HuH-7.5 (cell line): ENCODE measurements around the gene TMEM127.
"Not testable (repeated sequence)": the region's sequence is repeated elsewhere in the genome, so short reads cannot be mapped to it uniquely, and the experiment has no call there.

Source experiments
- DNase-seq: peaks from one replicate; pipeline ENCODE4 v3.0.0; 2011; ENCODE audit warnings: low spot score

The TMEM127 gene

GRCh38 chr2:96264086-96264485, 1.7 kb downstream of the TMEM127 start:
- DNase-seq, result no peak

GRCh38 chr2:96262306-96262705, 3.5 kb downstream of the TMEM127 start:
- no peak for DNase-seq

GRCh38 chr2:96261328-96262003, 4.3 kb downstream of the TMEM127 start:
- DNase-seq, result peak; percentile 61

- peak; percentile 91 for DNase-seq
Measured at GRCh38 chr2:96260387-96261260, 5.2 kb downstream of the TMEM127 start.

- no peak for DNase-seq
Measured at GRCh38 chr2:96259497-96259921, 6.3 kb downstream of the TMEM127 start.

GRCh38 chr2:96258166-96259022, 7.4 kb downstream of the TMEM127 start:
- DNase-seq, result no peak

GRCh38 chr2:96257744-96258143, 8.1 kb downstream of the TMEM127 start:
- not testable (repeated sequence) for DNase-seq

GRCh38 chr2:96256611-96257113, 9.1 kb downstream of the TMEM127 start:
- no peak for DNase-seq

GRCh38 chr2:96254571-96254970, 11.2 kb downstream of the TMEM127 start:
- DNase-seq, result no peak

- DNase-seq, result no peak
Measured at GRCh38 chr2:96253006-96253405, 12.8 kb downstream of the TMEM127 start.

- no peak for DNase-seq
Measured at GRCh38 chr2:96252526-96252925, 13.3 kb downstream of the TMEM127 start.

- DNase-seq, result no peak
Measured at GRCh38 chr2:96251721-96252292, 14.0 kb downstream of the TMEM127 start.

- no peak for DNase-seq
Measured at GRCh38 chr2:96250188-96250587, 15.6 kb downstream of the TMEM127 start.

GRCh38 chr2:96249654-96250053, 16.1 kb downstream of the TMEM127 start:
- DNase-seq, result no peak

- DNase-seq, result no peak
Measured at GRCh38 chr2:96248624-96249023, 17.2 kb downstream of the TMEM127 start.

- DNase-seq, result no peak
Measured at GRCh38 chr2:96247896-96248295, 17.9 kb downstream of the TMEM127 start.

- DNase-seq, result no peak
Measured at GRCh38 chr2:96247009-96247408, 18.8 kb downstream of the TMEM127 start.

- DNase-seq, result no peak
Measured at GRCh38 chr2:96245609-96246390, 20.0 kb downstream of the TMEM127 start.

- no peak for DNase-seq
Measured at GRCh38 chr2:96243843-96244242, 22.0 kb downstream of the TMEM127 start.

- no peak for DNase-seq
Measured at GRCh38 chr2:96241900-96242611, 23.7 kb downstream of the TMEM127 start.
